Measurements from ENCODE around the gene LRRC36.
A peak's percentile ranks its signal among the peaks of the same experiment; 100 is the strongest.

LRRC36 gene

DNA sequence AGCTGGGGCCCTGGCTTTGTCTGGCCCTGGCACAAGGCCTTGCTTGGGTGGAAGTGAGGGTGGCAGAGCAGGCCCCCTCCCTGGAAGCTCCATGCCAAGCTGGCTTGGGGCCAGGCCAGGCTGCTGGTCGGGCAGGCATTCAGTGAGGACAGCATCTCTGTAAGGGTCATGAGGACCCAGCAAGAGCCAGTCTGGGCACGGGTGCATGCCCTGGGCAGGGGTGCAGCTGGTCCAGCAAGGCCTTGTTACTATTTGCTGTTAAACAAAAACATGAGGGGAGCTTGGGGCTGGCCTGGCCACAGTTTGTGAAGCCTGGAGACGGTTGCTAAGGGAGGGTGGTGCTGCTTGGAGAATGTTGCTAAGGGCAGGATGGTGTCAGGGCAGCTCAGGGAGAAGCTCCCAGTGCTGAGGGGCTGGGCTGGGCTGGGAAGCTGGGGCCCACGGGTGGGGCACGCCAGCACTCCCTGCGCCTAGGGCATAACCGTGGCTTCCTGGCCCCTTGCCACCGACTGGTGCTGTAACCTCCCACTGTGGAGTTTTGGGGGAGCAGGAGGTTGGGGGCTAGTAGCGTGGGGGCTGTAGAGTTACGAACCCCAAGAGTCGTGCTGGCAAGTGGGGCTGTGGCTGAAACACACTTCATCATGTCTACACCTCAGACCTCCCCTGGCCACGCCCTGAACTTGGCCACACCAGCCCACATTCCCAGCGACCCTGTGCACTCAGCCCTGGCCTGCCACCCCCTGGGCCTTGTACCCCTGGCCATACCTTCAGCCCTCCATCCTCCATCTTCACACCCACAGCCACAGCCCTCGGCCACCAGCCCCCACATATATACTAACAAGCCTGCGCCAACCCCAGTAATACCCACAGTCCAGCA lies 65.0 kb downstream of the LRRC36 start:
- DNase-seq, result no peak

DNA sequence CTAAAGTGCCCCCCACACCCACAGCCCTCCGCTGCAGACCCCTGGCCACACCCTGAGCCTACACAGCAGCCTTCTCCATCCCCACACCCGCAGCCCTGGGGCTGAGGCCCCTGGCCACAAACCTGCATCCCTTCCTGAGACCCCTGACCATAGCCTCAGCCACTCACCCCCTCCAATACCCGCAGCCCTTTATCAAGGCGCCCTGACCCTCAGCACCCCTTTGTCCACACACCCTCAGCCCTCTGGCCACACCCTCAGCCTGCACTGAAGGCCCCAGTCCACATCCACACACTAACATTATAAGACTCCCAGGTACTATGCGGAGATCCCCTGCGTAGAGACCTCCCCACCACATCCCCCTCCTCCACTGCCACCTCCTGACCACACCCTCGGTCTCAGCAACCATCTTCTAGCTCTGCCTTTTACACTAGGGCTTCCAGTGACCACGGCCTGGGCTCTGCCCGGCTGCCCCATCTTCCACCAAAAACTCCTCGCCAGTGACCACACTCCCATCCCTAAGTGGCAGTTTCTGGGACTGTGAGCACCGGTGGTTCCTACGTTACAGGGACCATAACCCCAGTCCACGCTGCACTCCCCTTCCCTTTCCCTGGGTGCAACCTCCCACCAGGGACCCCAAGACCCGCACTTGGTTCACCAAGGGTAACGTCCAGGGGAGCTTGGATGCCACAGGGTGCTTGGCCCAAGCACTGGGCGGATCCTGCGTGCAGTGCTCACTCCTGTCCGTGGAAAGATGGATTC lies 65.9 kb downstream of the LRRC36 start:
- no peak for DNase-seq

- DNase-seq, result peak; percentile 87 to 91
These were observed 66.6 kb downstream of the LRRC36 start, which contains the start of gene TPPP3 for GRCh38 chr16:67393111-67393787. TSS of gene TPPP3 (minus strand) at chr16:67393498. CDS start at chr16:67391111, 2,387 bp downstream.

- peak in 1 of 2 experiments; percentile 55 for DNase-seq
These were observed 67.2 kb downstream of the LRRC36 start for GRCh38 chr16:67393788-67394154.

- no peak for DNase-seq
These were observed 67.8 kb downstream of the LRRC36 start for GRCh38 chr16:67394155-67395104.

GRCh38 chr16:67395105-67395457 lies 68.5 kb downstream of the LRRC36 start:
- DNase-seq, result no peak

DNA sequence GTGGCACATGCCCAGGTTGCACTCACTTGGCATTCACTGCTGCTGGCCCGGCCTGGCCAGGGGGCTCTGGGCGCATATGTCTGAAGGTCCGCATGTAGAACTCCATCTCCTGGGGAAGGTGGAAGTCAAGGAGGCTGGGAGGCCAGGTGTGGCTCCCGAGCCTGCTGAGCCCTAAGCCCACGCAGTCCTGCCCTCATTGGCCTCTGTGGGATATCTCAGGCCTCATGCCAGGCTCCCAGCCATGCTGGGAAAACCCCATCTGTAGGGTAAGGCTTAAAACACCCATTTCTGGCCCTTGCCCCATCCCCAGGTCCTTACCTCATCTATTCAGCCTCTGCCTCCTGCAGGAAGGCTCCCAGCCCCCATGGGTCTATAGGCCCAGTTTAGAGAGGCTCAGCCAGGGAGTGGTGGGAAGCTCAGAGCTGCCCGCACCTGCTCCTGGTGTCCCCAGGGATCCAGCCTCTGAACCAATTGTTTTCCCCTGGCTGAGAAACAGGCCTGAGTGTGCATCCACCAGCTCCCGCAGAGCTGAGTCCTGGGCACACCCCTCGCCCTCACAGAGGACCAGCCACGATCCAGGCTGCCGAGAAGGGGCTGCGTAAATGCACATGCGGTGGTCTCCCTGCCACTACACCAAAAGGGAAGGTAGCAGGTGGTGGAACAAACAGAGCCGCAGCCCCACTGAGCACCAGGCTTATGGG lies 69.0 kb downstream of the LRRC36 start:
- DNase-seq, result peak; percentile 91 to 96

DNA sequence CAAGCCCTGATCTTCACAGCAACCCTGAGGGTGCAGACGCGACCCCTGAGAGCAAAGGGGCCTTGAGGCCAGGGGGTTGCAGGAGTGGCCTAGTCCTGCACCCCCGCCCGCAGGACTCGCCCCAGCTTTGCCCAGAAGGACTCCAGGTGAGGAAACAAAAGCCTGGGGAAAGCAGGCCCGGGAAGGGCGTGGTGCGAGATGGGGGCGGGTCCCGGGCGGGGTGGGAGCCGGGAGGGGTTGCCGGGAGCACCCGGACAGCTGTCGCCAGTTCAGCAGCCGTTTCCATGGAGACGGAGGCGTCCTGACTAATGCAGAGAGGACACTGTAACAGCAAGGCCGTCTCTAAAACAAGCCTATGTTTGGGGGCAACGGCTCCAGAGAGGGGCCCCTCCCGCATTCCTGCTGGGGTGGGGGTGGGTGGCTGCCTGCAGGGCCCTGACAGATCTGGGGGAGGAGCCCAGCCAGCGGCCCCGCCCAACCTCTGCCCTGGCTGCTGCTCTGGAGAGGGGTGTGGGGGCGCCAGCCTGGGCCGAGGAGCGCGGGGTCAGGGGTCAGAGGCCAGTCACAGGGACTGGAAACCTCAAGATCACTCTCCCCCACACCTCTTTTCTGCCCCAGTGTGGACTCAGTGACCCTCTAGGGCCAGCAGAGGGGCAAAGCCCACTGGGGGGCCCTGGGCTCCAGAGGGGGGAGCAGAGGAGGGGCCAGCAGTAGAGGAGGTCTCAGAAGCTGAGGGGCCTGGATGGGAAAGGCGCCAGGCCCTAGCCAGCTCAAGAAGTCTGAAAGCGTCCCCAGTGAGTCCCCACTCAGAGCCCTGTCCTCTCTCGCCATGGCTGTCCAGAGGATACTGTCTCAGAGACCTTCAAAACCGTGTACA lies 69.8 kb downstream of the LRRC36 start:
- DNase-seq, result peak; percentile 97 to 99

DNA sequence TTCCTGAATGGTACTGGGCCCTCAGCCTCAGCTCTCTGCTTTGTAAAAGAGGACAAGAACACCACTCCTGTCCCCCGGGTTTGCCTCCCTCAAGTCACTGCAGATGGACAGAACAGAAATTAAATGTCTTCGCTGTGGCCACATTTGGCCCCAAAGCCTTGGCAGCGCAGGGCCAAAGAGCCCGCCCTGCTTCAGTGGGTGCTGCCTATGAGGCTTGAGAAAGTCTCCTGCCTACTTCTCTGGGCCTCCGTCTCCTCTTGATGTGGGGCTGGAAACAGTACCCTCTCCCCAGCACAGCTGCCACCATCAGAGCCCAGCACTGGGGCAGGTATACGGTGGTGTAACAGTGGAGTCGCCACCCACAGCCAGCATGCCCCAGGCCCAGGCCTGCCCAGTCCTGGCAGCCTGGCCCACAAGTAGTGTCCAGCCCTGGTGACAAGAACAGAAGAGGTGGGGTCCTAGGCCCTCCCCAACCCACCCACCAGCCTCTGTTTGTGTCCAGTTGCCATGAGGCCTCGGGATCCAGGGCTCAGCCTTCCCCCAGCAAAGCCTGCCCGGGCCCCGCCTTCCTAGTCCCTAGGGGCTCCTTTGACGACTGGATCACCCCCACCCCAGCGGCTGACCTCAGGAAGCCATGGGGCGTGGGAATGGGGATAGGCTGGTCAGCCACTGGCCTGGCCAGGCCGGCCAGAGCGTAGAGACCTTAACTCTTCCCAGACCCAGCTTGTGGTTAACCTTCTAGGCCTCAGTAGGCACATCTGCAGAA lies 70.6 kb downstream of the LRRC36 start:
- DNase-seq, result peak in 1 of 2 experiments; percentile 19

DNA sequence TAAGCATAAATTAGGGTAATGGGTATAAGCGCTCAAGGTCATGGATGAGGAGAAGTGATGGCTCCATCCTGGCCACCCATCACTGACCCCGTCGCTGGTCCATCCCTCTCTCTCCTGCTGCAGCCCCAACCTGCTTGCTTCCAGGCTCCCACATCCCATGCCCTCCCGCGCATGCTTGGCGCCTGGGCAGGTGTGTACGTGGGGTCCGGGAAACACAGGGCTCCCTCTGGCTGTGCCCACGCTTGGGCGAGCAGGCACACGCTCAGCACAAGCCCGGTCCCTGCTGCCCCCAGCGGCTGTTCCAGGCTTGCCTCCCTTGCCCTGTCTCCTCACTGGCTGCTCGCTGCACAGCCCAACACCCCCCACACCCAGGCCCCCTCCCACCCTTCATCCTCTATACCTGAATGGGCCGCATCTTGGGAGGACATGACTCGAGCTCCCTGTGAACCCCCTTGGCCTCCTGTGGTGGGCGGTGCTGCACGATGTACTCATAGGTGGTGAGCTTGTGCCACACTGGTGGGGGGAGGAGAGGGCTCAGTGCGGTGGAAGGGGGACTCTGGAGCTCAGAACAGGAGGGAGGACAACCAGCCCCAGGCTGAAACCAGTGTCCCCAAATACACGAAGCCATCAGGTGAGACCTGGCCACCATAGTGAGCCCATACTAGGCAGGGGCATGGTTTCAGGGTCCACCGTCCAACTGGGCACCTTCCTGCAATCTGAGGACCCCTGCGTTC lies 71.4 kb downstream of the LRRC36 start:
- DNase-seq, result no peak

DNA sequence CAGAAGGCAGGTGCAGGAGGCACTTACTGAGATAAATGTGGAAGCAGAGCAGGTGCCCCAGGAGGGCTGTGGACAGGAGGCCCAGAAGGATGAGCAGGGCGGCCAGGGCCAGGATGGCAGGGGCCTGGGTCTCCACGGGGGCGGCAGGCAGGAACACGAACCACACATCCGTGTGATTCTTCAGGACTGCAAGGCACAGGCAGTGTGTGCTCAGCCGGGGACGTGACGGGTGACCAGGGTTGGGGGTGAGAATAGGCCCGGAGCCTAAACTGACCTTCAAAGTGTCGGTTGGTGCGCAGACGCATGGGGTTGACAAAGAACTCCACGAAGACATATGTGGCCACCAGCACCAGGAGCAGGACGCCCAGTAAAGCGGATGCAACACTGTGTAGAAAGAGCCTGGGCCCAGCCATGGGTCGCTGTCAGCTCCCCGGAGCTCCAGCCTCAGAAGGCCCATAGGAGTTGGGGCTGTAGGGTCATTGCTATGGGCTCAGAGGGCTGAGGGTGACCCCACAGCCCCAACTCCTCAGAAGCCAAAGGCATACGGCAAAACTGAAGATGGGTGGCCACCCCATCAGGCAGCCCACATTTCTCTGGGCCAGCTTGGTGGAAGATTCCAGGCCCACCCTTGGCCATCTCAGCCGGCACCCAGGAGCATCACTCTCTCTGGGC lies 72.1 kb downstream of the LRRC36 start:
- no peak for DNase-seq

- DNase-seq, result peak in 1 of 2 experiments; percentile 49
These were observed 72.7 kb downstream of the LRRC36 start for GRCh38 chr16:67399218-67399733.

- peak; percentile 73 to 88 for DNase-seq
These were observed 73.4 kb downstream of the LRRC36 start for GRCh38 chr16:67399749-67400704.

DNA sequence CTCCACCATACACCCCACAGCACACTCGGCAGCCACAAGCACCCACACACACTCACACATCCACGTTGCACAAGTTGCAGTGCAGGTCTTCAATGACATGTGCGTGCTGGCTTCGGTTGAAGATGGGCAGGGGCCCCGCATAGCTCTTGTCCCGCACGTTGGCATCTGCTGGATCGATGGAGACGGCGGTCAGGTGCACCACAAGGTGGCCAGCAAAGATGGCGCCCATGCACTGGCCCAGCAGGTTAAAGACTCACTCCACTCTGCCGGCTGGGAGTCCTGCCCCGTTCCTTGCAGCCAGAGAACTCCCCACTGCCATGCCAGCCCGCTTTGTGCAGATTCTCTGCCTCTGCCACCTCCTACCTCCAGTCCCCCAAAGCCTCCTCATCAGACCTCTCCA lies 74.3 kb downstream of the LRRC36 start:
- DNase-seq, result no peak

DNA sequence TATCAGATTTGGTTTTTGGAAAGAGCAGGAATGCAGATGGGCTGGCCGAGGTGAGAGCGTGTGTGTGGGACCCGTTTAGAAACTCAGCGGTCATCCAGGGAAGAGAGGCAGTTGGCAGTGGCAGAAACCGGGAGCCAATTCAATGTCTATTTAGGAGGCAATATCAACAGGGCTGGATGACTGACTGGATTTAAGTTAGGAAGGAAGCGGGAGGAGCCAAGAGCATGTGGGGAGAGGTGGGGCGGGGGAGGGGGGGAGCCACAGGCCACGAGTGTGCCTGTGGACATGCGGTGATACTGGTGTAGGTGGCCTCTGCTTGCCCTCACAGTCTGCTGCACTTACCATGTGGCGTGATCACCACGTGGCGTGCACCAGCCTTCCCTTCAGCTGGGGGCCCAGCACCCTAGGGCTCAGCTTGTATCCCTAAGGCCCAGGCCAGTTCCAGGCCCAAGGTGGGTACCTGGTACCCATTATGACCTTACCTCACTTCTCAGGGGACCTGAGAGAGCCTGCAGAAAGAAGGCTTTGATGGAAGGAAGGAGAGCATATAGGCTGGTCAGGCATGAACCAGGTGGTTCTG lies 77.5 kb downstream of the LRRC36 start:
- no peak for DNase-seq

- no peak for DNase-seq
These were observed 78.2 kb downstream of the LRRC36 start for GRCh38 chr16:67404740-67405226.
